ENCODE measurements around the gene LNP1.
"Not testable (repeated sequence)": the region's sequence is repeated elsewhere in the genome, so short reads cannot be mapped to it uniquely, and the experiment has no call there.

LNP1 gene

DNA sequence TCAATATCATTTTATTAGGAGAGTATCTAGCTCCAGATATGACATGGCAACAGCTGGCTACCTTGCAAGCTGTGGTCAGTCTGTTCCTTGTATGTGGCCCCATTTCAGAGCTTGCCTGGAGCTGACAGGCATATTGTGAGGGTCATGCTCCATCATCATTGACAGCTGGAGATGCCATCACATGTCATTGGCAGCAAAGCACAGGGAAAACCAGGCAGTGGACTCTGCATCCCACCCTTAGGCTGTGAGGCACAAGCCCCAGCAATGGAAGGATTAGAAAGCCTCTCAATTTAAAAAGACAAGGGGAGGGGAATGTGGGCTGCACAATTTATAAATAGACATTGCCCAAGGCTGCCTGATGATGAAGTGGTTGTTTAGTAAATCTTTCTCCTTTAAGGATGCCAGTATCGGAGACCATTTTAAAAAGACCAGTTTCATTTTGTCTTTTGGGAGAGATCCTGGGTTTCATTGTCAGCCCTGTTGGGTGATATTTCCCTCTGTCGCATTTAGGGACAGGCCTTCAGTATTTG is 27.9 kb downstream of the LNP1 start:
- DNase-seq (ENCODE audit: low spot score) = no peak

DNA sequence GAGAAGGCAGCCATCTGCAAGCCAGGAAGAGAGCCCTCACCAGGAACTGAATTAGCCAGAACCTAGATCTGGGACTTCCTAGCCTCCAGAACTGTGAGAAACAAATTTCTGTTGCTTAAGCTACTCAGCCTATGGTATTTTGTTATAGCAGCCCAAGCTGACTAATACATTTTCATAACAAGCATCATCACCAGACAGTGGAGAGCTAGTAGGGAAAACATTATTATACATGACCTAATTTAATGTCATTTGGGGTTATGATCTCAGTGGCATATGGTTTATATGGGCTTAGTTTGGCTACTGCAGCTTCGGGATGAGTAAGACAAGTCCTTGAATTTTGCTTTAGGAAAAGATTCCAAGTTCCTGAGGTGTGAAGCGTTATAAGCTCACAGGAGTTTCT is 35.6 kb downstream of the LNP1 start:
- no peak for DNase-seq (ENCODE audit: low spot score)

DNA sequence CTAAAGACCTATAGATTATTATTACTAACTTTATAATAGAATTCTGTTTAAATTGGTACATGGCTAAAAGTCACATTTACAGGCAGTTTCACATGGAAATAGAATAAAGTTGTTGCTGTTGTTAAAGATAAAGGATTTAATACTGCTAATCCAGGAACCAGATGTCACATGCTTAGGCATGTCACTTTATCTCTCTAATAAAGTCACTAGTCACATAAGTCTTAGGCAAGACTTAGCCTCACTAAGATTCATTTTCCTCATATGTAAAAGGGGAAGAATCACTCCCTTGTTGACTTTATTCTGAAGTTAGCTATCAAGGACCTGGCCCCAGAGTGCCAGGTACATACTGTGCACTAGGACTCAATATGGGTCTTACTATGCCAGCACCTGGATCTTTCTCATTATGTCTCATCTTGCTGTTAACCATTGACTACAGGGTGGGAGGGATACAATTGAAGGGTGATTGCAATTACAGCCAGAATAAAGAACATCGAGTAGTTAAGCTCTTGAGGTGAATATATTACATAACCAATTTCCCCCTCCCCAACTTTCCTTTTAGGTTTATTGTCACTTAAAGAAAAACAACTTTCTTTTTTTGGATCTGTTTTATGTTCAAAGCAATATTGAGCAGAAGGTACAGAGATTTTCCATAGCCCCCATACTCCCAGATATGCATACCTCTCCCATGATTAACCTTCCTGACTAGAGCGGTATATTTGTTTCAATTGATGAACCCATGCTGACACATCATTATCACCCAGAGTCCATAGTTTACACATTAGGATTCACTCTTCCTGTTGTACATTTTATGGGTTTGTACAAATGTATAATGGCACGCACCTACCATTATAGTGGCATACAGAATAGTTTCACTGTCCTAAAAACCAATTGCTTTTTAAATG is 36.6 kb downstream of the LNP1 start:
- DNase-seq (ENCODE audit: low spot score) = no peak

DNA sequence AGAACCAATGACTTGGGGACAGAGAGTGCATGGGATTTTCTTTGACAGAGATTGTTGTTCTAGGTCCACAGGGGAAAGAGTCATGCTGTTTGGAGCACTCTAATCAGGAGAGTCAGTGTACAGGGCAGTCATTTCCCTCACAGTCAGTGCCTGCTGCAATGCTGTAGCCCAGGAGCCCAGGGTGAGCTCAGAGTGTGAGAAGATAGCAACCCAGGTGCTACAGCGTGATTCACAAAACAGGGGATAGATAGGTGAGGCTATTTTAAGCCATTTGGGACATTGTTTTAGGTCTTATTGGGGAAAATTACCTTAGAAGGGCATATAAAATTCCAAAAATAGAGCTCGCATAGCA is 37.3 kb downstream of the LNP1 start:
- DNase-seq (ENCODE audit: low spot score) = no peak

DNA sequence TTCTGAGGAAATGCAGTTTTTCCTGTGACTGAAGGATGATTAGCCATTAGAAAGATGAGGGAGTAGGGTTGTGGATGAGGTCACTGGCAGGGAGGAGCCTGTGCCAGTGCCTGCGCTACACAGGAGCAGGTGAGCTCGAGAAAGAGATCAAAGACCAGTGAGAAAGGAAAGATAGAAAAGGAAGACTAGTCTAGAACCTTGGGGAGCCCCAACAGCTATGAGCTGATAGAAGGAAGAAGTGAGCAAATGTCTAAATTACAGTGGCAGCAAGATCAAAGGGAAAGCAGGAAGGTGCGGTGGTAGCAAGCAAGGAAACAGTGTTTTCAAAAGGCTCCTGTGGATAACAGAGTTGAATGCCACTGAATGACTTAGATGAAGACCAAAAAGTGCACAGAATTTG is 39.6 kb downstream of the LNP1 start:
- no peak for DNase-seq (ENCODE audit: low spot score)

DNA sequence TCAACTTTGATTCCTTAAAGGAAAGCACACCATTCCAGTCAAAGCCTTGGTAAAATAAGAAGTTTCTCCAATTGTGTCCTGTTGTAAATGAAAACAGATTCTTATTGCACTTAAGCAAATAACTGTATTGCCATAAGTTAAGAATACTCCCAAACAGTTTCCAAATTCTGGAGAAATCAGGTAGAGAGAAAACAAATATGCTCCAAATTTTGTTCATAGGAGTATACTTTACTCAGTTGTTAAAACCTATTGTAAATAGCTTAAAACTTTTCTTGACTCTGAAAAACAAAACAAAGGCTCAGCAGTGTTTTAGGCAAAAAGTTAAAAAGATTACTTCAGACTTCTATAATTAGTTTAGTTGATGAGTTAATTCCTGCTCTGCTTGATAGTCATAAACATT is 42.4 kb downstream of the LNP1 start:
- no peak for DNase-seq (ENCODE audit: low spot score)

DNA sequence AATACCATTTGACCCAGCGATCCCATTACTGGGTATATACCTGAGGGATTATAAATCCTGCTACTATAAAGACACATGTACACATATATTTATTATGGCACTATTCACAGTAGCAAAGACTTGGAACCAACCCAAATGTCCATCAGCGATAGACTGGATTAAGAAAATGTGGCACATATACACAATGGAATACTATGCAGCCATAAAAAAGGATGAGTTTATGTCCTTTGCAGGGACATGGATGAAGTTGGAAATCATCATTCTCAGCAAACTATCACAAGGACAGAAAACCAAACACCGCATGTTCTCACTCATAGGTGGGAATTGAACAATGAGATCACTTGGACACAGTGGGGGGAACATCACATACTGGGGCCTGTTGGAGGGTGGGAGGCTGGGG is 45.7 kb downstream of the LNP1 start:
- DNase-seq (ENCODE audit: low spot score) = not testable (repeated sequence)

DNA sequence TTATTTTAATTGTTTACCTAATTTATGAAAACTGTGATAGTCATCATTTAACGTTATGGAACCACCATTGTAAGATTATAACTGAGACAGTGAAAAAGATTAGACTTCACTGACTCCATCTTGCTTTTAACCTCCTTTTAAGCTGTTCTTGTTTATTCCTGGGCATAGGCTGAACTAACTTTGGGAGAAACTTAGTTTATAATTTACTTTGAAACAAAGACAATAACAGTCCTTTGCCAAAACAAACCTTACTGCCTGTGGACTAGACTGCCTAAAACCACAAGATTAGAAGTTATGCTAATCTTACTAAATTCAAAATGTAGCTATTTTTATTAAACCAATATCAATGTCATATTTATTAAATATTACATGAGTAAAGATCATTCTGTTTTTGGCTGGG is 46.7 kb downstream of the LNP1 start:
- DNase-seq (ENCODE audit: low spot score) = no peak

DNA sequence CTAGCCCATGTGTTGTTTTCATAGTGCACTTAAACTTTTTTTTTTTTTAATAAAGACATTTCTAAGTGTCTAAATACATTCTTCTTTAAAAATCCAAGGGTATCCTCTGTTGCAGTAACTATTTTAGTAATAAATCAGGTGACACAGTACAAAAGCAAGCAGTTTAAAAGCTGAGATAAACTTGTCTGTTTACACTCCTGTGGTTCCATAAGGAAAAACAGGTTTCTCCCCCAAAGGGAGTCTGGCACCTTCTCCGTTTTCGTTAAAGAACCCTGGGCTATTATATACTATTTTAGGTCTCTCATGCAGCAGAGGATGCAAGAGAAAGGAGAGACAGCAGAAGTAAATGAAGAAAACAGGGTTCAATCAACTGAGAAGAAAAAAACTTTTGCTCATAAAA is 47.9 kb downstream of the LNP1 start:
- DNase-seq (ENCODE audit: low spot score) = no peak

DNA sequence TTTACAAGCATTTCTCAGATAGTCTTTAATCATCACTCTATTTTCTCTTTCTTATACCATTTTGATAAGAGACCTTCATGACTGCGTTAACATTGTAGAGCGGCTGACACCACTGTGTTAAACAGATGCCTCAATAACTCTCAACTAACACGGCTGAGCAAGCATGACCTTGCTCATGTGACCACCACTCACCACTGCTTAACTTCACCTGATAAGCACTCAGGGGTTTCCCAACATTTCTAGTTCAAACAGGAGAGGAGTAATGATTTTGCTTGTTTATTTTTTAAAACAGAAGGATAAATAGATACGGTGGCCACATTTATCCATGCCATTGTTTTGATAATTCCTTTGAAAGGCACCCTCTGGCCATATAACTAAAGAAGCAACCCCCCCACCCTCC is 53.3 kb downstream of the LNP1 start:
- no peak for DNase-seq (ENCODE audit: low spot score)

DNA sequence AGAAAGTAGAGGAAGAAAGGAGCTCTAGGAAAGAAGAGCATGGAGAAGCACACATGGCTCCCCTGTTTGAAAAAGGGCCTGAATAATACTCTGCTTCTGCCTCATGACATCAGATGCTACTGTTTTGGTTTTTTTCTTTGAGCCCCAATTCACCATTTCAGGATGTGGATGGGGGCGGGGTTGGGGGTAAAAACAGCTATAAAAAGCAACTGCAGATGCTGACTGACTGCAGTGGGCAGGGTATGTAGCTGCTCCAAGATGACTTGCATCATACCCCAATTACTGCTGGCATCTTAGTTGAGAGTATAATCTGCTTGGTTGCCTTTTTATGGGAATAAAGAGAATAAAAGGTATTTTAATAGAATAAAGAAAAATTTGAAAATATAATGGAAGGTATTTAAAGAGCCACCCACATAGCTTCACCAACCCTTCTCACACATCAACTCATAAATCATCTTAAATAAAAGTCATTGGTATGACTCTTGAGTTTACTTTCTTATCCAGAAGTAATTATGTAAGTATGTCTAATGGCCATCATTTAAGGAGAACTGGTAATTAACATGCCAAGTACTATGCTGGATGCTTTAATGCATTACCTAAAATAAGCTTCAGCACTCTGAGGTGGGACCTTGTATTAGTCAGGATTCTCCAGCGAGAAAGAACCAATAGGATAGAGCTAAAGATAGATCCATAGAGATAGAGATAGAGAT is 54.7 kb downstream of the LNP1 start:
- no peak for DNase-seq (ENCODE audit: low spot score)

DNA sequence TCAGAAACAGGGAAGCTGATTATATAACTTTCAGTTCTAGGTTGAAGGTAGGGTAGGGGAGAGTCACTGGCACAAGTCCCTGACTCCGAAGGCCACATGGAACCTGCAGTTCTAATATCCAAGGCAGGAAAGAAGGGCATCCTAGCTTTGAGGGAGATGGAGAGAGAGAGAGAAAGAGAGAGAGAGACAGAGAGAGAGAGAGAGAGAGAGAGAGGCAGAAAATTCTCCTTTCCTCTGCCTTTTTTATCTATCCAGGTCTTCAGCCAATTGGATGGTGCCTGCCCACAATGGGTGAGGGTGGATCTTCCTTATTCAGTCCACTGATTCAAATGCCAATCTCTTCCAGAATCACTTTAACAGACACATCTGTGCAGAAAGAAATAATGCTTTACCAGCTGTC is 55.4 kb downstream of the LNP1 start:
- no peak for DNase-seq (ENCODE audit: low spot score)

DNA sequence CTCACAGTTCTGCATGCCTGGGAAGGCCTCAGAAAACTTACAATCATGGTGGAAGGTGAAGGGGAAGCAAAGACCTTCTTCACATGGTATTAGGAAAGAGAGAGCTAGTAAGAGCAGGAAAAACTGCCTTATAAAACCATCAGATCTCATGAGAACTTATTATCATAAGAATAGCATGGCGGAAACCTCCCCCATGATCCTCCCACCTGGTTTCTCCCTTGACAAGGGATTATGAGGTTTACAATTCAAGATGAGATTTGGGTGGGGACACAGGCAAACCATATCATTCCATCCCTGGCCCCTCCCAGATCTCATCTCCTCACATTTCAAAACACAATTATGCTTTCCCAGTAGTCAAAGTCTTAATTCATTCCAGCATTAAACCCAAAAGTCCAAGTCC is 56.5 kb downstream of the LNP1 start:
- no peak for DNase-seq (ENCODE audit: low spot score)

DNA sequence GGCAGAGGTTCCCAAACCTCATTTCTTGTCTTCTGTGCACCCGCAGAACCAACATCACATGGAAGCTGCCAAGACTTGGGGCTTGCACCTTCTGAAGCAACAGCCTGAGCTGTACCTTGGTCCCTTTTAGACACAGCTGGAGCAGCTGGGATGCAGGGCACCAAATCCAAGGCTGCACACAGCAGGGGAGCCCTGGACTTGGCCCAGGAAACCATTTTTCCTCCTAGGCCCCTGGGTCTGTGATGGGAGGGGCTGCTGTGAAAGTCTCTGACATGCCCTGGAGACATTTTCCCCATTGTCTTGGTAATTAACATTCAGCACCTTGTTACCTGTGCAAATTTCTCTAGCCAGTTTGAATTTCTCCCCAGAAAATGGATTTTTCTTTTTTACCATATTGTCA is 57.5 kb downstream of the LNP1 start:
- no peak for DNase-seq (ENCODE audit: low spot score)

DNA sequence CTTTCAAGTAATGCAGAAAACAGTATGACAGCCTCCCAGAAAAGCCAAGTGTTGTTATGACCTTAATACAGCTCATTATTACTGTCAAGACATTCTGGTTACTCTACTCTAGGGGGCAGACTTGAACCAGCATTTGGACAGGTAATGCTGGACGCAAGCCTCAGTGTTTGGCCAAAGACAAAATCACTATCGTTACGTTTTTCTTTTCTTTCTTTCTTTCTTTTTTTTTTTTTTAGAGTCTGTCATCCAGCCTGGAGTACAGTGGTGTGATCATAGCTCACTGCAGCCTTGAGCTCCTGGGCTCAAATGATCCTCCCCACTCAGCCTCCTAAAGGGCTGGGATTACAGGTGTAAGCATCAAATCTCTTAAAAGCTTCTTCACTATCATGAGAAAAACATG is 61.7 kb downstream of the LNP1 start:
- DNase-seq (ENCODE audit: low spot score) = peak; percentile 59

DNA sequence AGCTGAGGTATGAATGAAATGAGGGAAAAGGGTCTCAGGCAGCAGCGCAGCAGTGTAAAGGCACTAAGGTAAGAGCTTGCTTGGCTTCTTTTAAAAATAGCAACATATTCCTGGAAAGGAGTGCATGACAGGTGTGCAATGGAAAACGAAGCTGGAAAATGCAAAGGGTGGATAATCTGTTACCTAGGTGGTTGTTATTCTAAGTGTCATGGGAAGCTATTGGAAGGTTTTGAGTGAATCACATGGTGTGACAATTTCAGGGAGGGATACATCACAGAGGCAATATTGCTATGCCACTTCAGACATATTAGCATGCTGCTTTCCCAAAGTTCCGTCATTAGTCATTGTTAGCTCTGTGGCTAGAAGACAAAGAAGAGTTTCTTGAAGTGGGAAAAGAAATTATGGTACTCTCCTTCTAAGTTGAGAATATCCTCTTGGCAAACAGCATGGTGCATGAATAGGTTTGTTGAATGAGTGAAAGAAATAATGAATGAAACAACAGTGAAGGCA is 62.4 kb downstream of the LNP1 start:
- no peak for DNase-seq (ENCODE audit: low spot score)

DNA sequence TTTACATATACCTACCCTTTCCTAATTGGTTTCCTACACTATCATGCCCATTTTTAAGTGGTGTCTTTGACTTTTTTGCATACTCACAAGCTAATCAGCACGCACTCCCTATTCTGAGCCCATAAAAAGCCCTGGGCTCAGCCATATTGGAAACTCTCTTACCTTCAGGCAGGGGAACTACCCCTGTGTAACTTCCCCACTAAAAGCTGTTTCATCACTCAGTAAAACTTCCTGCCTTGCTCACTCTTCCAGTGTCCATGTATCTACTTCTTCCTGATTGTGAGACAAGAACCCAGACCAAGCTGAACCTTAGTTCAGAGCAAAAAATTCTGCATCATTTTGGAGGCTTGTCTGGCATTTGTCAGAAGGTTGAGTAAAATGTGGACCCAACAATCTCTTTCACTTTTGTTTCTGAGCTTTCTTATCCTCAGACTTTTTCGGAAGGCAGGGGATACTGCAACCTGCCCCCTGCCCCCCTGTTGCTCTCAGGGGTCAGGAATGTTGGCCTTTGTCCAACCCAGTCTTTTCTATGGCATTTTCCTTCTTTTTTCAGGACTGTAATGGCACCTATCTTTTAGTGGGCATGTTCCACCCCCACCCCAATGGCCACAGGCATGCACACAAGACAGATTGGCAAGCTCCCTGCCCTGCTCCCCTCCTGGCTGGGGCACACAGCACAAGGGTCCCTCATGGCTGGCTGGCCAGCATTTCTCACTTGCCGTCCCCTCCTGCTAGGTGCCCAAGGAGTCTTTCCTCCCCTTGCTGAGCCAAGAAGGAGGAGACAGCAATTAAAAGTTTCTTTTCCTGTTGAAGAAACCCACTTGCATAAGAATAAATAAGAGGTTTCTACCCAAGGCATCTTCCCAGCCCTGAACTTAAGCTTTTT is 64.8 kb downstream of the LNP1 start:
- DNase-seq (ENCODE audit: low spot score) = peak; percentile 8

DNA sequence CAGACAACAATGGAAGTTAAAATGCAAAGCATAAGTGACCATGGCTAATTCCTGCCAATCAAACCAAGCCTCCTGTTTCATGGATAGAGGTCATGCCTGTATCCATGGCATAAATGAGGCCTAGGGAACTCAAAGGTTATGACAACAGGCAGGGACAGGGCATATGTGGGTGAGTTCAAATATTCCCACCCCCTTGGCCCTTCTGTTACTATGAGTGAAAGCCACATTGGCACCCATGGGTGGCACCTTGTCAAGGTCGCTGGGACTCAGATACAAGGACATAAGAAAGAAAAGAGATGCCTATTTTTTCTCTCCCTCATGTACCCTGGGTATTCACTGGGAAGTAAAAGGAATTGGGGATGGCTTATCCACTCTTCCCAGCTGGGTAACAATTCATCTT is 65.8 kb downstream of the LNP1 start:
- DNase-seq (ENCODE audit: low spot score) = no peak

DNA sequence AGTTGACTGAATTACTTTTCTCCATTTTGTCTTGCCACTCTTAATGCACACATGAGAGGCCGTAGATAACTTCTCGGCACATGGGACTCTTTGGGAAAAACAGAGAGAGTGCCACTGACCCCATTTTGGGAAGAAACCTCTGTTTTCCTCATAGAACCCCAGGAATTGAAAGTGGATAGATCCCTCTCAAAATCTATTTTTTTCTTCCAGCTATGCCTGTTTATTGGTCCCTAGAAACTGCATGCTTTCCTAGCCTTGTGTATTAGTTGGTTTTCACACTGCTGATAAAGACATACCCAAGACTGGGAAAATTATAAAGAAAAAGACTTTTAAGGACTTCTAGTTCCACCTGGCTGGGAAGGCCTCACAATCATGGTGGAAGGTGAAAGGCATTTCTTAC is 67.3 kb downstream of the LNP1 start:
- no peak for DNase-seq (ENCODE audit: low spot score)

DNA sequence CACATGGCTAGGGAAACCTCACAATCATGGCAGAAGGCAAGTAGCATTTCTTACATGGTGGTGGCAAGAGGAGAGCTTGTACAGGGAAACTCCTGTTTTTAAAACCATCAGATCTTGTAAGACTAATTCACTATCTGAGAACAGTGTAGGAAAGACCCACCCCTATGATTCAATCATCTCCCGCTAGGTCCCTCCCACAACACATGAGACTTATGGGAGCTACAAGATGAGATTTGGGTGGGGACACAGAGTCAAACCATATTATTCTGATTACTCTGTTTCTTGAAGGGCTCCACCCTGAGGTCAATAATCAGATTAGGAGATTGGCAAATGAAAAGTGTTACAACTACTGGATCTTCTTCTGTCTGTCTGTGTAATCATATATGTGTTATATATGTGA is 69.6 kb downstream of the LNP1 start:
- no peak for DNase-seq (ENCODE audit: low spot score)

DNA sequence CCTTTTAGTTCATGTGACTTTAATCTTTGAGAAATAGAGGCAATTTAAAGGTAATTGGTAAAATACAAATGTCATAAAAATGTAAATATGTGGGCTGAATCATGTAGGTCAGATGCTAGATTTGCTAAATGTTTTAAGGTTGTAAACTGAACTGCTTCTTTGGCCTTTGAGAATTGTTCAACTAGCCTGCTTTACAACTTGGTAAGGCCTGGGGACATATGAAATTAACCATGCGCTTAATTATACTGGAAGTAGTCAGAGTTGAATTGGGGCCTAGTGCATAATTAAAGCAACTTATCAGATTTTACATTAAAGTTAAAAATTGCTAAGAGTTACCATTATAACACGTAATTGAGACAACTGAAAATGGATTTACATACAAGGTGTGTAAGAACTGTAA is 70.1 kb downstream of the LNP1 start:
- DNase-seq (ENCODE audit: low spot score) = no peak

DNA sequence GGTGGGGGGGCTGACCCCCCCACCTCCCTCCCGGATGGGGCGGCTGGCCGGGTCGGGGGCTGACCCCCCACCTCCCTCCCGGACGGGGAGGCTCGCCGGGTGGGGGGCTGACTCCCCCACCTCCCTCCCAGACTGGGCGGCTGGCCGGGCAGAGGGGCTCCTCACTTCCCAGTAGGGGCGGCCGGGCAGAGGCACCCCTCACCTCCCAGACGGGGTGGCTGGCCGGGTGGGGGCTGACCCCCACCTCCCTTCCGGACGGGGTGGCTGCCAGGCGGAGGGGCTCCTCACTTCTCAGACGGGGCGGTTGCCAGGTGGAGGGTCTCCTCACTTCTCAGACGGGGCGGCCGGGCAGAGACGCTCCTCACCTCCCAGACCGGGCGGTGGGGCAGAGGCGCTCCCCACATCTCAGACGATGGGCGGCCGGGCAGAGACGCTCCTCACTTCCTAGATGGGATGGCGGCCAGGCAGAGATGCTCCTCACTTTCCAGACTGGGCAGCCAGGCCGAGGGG is 76.6 kb downstream of the LNP1 start:
- not testable (repeated sequence) for DNase-seq (ENCODE audit: low spot score)
